Calu3 (cell line): ENCODE data around the gene TLL2. TPM values are rescaled to one million over a fixed set of nuclear protein-coding genes. Genes with fewer than 3 reads are reported as not detected.

Experiments used
- BruUV-seq: library from RNA; stranded (reverse); fragments of 400-500 nt; replicated peaks from 2 replicates; lab custom pipeline; 2021; lab: Mats Ljungman, UMichigan
- CTCF ChIA-PET: fragments of 300-600 bp; sonication (Branson Sonifier 250); formaldehyde crosslinking; loops from one replicate; lab custom pipeline; 2022; ENCODE audit warnings: antibody characterized with exemption; lab: Charles Lee
- DNase-seq: peaks from one replicate; pipeline ENCODE4 v3.0.0; 2022
- H3K27ac Mint-ChIP-seq: one replicate; pipeline ENCODE4 v1.8.0; 2022; ENCODE audit warnings: mixed read lengths; ENCODE audit not compliant: unreplicated experiment
- H3K27me3 Mint-ChIP-seq: one replicate; pipeline ENCODE4 v1.8.0; 2022; ENCODE audit warnings: mixed read lengths; ENCODE audit not compliant: unreplicated experiment
- H3K36me3 Mint-ChIP-seq: one replicate; pipeline ENCODE4 v1.8.0; 2022; ENCODE audit warnings: mild to moderate bottlenecking, moderate library complexity, mixed read lengths; ENCODE audit not compliant: insufficient read depth, unreplicated experiment
- H3K4me1 Mint-ChIP-seq: one replicate; pipeline ENCODE4 v1.8.0; 2022; ENCODE audit warnings: mild to moderate bottlenecking, low read depth, mixed read lengths; ENCODE audit not compliant: unreplicated experiment
- H3K4me3 Mint-ChIP-seq: one replicate; pipeline ENCODE4 v1.8.0; 2022; ENCODE audit warnings: mild to moderate bottlenecking, low read depth, moderate library complexity, mixed read lengths; ENCODE audit not compliant: unreplicated experiment
- H3K9me3 Mint-ChIP-seq: one replicate; pipeline ENCODE4 v1.8.0; 2022; ENCODE audit warnings: low read depth, mixed read lengths; ENCODE audit not compliant: unreplicated experiment
- CTCF ChIP-seq: fragments of 200-600 bp; IDR thresholded peaks from one replicate; pipeline ENCODE4 v1.8.0; 2022; ENCODE audit warnings: antibody characterized with exemption; ENCODE audit not compliant: unreplicated experiment
- intact Hi-C: fragments of 100-400 bp; cut with micrococcal nuclease; formaldehyde crosslinking; loops from one replicate; pipeline ENCODE4 v1.10.0; 2022; ENCODE audit not compliant: unreplicated experiment
- total RNA-seq: library from RNA; stranded (reverse); gene quantifications from 2 replicates; pipeline ENCODE4 v1.2.3, GENCODE V29; 2022

TLL2 gene
- total RNA-seq, 1 experiment from 2014 or later, result 0.66 TPM

- BruUV-seq, result no TSS peak
- H3K9me3 Mint-ChIP-seq, result no peaks in the 10 kb centered on the region
- H3K36me3 Mint-ChIP-seq, result no peaks in the 10 kb centered on the region
- DNase-seq, result no peak
- intact Hi-C loops, result no loop called here
- TF ChIP-seq CTCF, result no peak
- peaks cover 10% of the 10 kb centered on the region for H3K27me3 Mint-ChIP-seq
- no peak overlapping the region for H3K27ac Mint-ChIP-seq
- no peaks in the 10 kb centered on the region for H3K4me1 Mint-ChIP-seq
- no peak overlapping the region for H3K4me3 Mint-ChIP-seq
- CTCF ChIA-PET, result interaction anchor here (0.6 kb wide), 1 partner anchor 372 kb away, joined by 3 read pairs; no protein-coding TSS in a partner anchor
Measured at GRCh38 chr10:96413151-96413787, 100.5 kb downstream of the TLL2 start.

- no peak for TF ChIP-seq CTCF
- BruUV-seq, result no TSS peak
- H3K36me3 Mint-ChIP-seq, result no peaks in the 10 kb centered on the region
- H3K27me3 Mint-ChIP-seq, result peaks cover 25% of the 10 kb centered on the region
- no peak overlapping the region for H3K4me3 Mint-ChIP-seq
- CTCF ChIA-PET, result interaction anchor here (0.6 kb wide), 1 partner anchor 182 kb away, joined by 3 read pairs; no protein-coding TSS in a partner anchor
- H3K9me3 Mint-ChIP-seq, result no peaks in the 10 kb centered on the region
- no peak overlapping the region for H3K27ac Mint-ChIP-seq
- no peaks in the 10 kb centered on the region for H3K4me1 Mint-ChIP-seq
- DNase-seq, result no peak
- intact Hi-C loops, result no loop called here
Measured at GRCh38 chr10:96411716-96412320, 101.9 kb downstream of the TLL2 start.

GRCh38 chr10:96410296-96410695 lies 103.4 kb downstream of the TLL2 start:
- BruUV-seq, result no TSS peak
- TF ChIP-seq CTCF, result no peak
- CTCF ChIA-PET, result no interaction called here
- Mint-ChIP-seq H3K4me1 (no peaks in the 10 kb centered on the region), H3K4me3 (no peak overlapping the region), H3K9me3 (no peaks in the 10 kb centered on the region), H3K27ac (no peak overlapping the region), H3K36me3 (no peaks in the 10 kb centered on the region), H3K27me3 (peaks cover 40% of the 10 kb centered on the region)
- no peak for DNase-seq
- intact Hi-C loops, result no loop called here

- Mint-ChIP-seq H3K9me3 (no peaks in the 10 kb centered on the region), H3K4me1 (no peaks in the 10 kb centered on the region), H3K4me3 (no peak overlapping the region), H3K27me3 (peaks cover 61% of the 10 kb centered on the region), H3K36me3 (no peaks in the 10 kb centered on the region), H3K27ac (no peak overlapping the region)
- DNase-seq, result no peak
- no peak for TF ChIP-seq CTCF
- intact Hi-C loops, result no loop called here
- CTCF ChIA-PET, result no interaction called here
- no TSS peak for BruUV-seq
Measured at GRCh38 chr10:96408201-96408600, 105.5 kb downstream of the TLL2 start.
